Parathyroid adenoma (tissue), 2 donors: Measurements from ENCODE around the gene FSD2.

Experiments
- H2AFZ ChIP-seq: fragments of 300-600 bp; sonication (generic); one replicate; pipeline ENCODE4 v1.7.0; 2017; ENCODE audit warnings: antibody characterized with exemption, mild to moderate bottlenecking
- H3K27ac ChIP-seq: fragments of 300-600 bp; sonication (generic); one replicate; pipeline ENCODE4 v1.7.0; 2017
- H3K27me3 ChIP-seq: fragments of 300-600 bp; sonication (generic); one replicate; pipeline ENCODE4 v1.7.0; 2017; ENCODE audit warnings: low read length; ENCODE audit not compliant: control insufficient read depth, insufficient read depth
- H3K36me3 ChIP-seq: fragments of 300-600 bp; sonication (generic); one replicate; pipeline ENCODE4 v1.7.0; 2017; ENCODE audit warnings: low read length; ENCODE audit not compliant: control insufficient read depth, insufficient read depth
- H3K4me1 ChIP-seq: fragments of 300-600 bp; sonication (generic); one replicate; pipeline ENCODE4 v1.7.0; 2017; ENCODE audit warnings: control low read depth
- H3K4me2 ChIP-seq: fragments of 300-600 bp; sonication (generic); one replicate; pipeline ENCODE4 v1.7.0; 2017; ENCODE audit warnings: low read length
- H3K4me3 ChIP-seq: fragments of 300-600 bp; sonication (generic); one replicate; pipeline ENCODE4 v1.7.0; 2017; ENCODE audit warnings: low read depth, low read length
- H3K79me2 ChIP-seq: fragments of 300-600 bp; sonication (generic); one replicate; pipeline ENCODE4 v1.7.0; 2017; ENCODE audit warnings: control low read depth
- H3K9ac ChIP-seq: fragments of 300-600 bp; sonication (generic); one replicate; pipeline ENCODE4 v1.7.0; 2017; ENCODE audit warnings: mild to moderate bottlenecking
- H3K9me3 ChIP-seq: fragments of 300-600 bp; sonication (generic); one replicate; pipeline ENCODE4 v1.7.0; 2017; ENCODE audit warnings: low read length; ENCODE audit not compliant: control insufficient read depth
- CTCF ChIP-seq: fragments of 300-600 bp; sonication (generic); IDR thresholded peaks from one replicate; pipeline ENCODE4 v1.7.0; 2017; ENCODE audit warnings: antibody characterized with exemption, mild to moderate bottlenecking
- donor health status: primary hyperparathyroidism.

The FSD2 gene

GRCh38 chr15:82839136-82839535 is 33.3 kb upstream of the FSD2 start:
- Histone ChIP-seq H3K4me3 (no peak overlapping the region), H3K9ac (no peak overlapping the region), H3K4me1 (no peaks in the 10 kb centered on the region), H3K4me2 (no peak overlapping the region), H3K9me3 (no peaks in the 10 kb centered on the region), H3K27me3 (no peaks in the 10 kb centered on the region), H2AFZ (no peak overlapping the region), H3K79me2 (no peaks in the 10 kb centered on the region), H3K27ac (no peak overlapping the region), H3K36me3 (no peaks in the 10 kb centered on the region)
- no peak for TF ChIP-seq CTCF

GRCh38 chr15:82838096-82838735 is 32.3 kb upstream of the FSD2 start:
- Histone ChIP-seq H2AFZ (no peak overlapping the region), H3K27me3 (no peaks in the 10 kb centered on the region), H3K27ac (no peak overlapping the region), H3K4me1 (no peaks in the 10 kb centered on the region), H3K79me2 (no peaks in the 10 kb centered on the region), H3K4me2 (no peak overlapping the region), H3K9ac (no peak overlapping the region), H3K36me3 (no peaks in the 10 kb centered on the region), H3K4me3 (no peak overlapping the region), H3K9me3 (no peaks in the 10 kb centered on the region)
- no peak for TF ChIP-seq CTCF

GRCh38 chr15:82835391-82835917 is 29.6 kb upstream of the FSD2 start:
- no peak for TF ChIP-seq CTCF
- no peaks in the 10 kb centered on the region for H3K36me3 ChIP-seq

GRCh38 chr15:82833362-82833682 is 27.5 kb upstream of the FSD2 start:
- H3K9ac ChIP-seq = no peak overlapping the region

More at GRCh38 chr15:82835391-82835917, 29.6 kb upstream of the FSD2 start:
- no peaks in the 10 kb centered on the region for H3K9me3 ChIP-seq
- no peaks in the 10 kb centered on the region for H3K79me2 ChIP-seq
- no peak overlapping the region for H3K27ac ChIP-seq
- H2AFZ ChIP-seq = no peak overlapping the region
- H3K27me3 ChIP-seq = no peaks in the 10 kb centered on the region
- H3K4me1 ChIP-seq = no peaks in the 10 kb centered on the region
- H3K9ac ChIP-seq = no peak overlapping the region
- no peak overlapping the region for H3K4me3 ChIP-seq
- H3K4me2 ChIP-seq = no peak overlapping the region

More at GRCh38 chr15:82833362-82833682, 27.5 kb upstream of the FSD2 start:
- Histone ChIP-seq H3K4me3 (no peak overlapping the region), H3K4me2 (no peak overlapping the region), H3K9me3 (no peaks in the 10 kb centered on the region), H3K36me3 (no peaks in the 10 kb centered on the region), H2AFZ (no peak overlapping the region), H3K27me3 (no peaks in the 10 kb centered on the region), H3K4me1 (no peaks in the 10 kb centered on the region), H3K27ac (no peak overlapping the region), H3K79me2 (no peaks in the 10 kb centered on the region)
- no peak for TF ChIP-seq CTCF
